GM10266 (cell line): ENCODE results near the gene EPHB3.

Experiments
- DNase-seq: peaks from one replicate; pipeline ENCODE4 v3.0.0; 2012; ENCODE audit errors: extremely low spot score
- TF ChIP-seq, protein P1 (sequence below): IDR thresholded peaks from 2 replicates; pipeline ENCODE4 v1.5.1; 2012; ENCODE audit warnings: mild to moderate bottlenecking, low read depth; ENCODE audit not compliant: control insufficient read depth, insufficient read depth; ENCODE audit errors: missing control alignments

Gene EPHB3

DNA sequence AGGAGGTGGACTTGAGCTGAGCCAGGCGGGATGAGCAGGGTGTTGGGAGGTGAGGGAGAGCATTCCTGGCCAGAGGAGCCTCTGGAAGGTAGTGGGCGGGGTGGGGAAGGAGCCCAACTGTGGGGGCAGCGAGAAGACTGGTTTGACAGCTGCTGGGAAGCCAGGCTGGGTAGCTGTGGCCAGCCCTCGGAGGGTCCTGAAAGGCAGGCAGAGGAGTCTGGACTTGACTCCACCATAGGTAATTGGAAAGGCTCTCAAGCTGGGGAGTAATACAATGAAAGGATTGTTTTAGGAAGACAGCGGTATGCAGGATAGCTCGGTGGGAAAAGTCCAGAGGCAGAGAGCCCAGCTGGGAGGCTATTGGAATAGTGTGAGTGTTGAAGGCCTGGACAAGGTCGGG lies 17.2 kb downstream of the EPHB3 start:
- TF ChIP-seq, protein P1, sequence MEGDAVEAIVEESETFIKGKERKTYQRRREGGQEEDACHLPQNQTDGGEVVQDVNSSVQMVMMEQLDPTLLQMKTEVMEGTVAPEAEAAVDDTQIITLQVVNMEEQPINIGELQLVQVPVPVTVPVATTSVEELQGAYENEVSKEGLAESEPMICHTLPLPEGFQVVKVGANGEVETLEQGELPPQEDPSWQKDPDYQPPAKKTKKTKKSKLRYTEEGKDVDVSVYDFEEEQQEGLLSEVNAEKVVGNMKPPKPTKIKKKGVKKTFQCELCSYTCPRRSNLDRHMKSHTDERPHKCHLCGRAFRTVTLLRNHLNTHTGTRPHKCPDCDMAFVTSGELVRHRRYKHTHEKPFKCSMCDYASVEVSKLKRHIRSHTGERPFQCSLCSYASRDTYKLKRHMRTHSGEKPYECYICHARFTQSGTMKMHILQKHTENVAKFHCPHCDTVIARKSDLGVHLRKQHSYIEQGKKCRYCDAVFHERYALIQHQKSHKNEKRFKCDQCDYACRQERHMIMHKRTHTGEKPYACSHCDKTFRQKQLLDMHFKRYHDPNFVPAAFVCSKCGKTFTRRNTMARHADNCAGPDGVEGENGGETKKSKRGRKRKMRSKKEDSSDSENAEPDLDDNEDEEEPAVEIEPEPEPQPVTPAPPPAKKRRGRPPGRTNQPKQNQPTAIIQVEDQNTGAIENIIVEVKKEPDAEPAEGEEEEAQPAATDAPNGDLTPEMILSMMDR = no peak

GRCh38 chr3:184579513-184579912 lies 17.9 kb downstream of the EPHB3 start:
- no peak for DNase-seq
- TF ChIP-seq, protein P1 = no peak

More for the DNA sequence above, 17.2 kb downstream of the EPHB3 start:
- DNase-seq = no peak

DNA sequence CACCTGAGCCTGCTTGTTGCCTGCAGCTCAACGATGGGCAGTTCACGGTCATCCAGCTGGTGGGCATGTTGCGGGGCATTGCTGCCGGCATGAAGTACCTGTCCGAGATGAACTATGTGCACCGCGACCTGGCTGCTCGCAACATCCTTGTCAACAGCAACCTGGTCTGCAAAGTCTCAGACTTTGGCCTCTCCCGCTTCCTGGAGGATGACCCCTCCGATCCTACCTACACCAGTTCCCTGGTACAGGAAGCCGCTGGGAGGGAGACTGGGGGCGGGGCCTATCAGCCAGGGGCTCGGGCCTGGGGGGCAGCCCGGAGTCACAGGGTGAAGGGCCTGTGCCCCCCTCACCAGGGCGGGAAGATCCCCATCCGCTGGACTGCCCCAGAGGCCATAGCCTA lies 18.8 kb downstream of the EPHB3 start:
- TF ChIP-seq, protein P1 = no peak
- DNase-seq = no peak

DNA sequence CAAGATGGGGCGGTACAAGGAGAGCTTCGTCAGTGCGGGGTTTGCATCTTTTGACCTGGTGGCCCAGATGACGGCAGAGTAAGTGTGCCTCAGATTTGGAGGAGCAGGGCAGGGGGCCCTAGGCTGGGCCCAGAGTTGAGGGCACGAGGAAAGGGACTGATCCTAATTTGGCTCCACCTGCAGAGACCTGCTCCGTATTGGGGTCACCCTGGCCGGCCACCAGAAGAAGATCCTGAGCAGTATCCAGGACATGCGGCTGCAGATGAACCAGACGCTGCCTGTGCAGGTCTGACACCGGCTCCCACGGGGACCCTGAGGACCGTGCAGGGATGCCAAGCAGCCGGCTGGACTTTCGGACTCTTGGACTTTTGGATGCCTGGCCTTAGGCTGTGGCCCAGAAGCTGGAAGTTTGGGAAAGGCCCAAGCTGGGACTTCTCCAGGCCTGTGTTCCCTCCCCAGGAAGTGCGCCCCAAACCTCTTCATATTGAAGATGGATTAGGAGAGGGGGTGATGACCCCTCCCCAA lies 19.8 kb downstream of the EPHB3 start:
- TF ChIP-seq, protein P1 = no peak
- DNase-seq = no peak

- TF ChIP-seq, protein P1 = no peak
- DNase-seq = no peak
Observed at GRCh38 chr3:184582646-184583577, 21.3 kb downstream of the EPHB3 start.

DNA sequence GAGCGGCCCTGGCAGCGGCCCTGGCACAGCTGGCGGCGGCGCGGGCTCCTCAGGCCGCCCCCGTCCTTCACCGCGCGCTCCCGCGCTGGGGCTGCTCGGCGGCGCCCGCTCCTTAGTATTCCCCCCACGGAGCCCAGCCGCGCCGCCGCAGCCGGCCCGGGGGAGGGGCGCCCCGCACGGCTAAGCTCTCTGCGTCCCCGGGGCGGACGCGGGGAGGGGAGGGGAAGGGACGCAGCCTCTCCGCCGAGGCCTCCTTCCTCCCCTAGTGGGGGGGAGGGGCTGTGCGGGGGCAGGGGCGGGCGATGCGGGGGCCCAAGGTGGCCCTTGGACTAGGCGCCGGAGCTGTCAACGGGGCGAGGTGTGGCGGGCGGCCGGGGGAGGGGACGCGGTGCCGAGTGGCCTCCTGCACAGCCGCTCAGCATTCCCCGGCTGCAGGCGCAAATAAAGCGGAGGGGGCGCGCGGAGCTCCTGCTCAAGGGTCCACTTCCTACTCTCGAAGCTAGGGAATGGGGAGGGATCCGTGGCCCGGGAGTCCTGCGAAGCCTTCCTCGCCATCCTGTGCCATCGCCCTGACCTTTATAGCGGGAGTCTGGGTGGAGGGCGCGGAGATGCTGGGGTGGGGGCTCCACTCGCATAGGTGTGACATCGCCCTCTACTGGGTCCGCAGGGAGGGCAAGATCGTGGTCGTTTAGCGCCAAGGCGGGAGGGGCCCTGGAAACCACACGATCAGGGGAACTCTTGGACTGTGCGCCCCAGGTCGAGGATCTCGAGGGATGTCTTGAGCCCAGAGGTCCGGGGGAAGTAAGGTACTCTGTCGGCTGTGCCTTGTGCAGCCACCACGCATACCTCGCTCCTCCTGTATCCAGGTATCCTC lies 22.2 kb downstream of the EPHB3 start:
- TF ChIP-seq, protein P1 = no peak
- no peak for DNase-seq

DNA sequence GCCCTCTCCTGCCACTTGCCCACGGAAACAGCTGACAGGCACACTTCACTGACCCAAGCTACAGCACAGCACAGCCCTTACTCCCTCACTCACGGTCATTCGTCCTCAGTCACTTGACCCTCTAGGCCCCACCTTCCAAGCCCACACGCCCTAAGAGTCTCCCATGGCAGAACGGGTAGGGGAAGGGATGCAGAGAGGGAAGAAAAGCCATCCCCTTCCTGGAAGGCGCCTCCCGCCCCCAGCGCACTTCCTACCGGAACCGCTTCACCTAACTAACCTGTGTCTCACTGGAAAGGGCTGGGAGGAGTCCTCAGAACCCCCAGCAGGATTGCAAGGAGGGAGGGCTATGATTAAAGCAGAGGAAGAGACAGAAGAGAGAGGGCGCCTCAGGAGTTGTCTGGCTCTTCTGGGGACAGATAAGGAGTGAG lies 22.9 kb downstream of the EPHB3 start:
- no peak for DNase-seq
- TF ChIP-seq, protein P1 = no peak
